Immature natural killer cell (primary cell): ENCODE results near the gene NEUROG1. TPM values are rescaled to one million over a fixed set of nuclear protein-coding genes. Genes with fewer than 3 reads are reported as not detected.

Experiments
- DNase-seq, 3 donors: peaks; one replicate each; pipeline ENCODE4 v3.0.0; 2022; ENCODE audit warnings: mixed read lengths in 1 of 3
- H3K27ac Mint-ChIP-seq, 6 donors: one replicate each; pipeline ENCODE4 v1.8.0; 2020; ENCODE audit warnings: mixed read lengths in 6 of 6, mild to moderate bottlenecking in 5 of 6, inconsistent platforms in 4 of 6, moderate library complexity in 3 of 6
- H3K27me3 Mint-ChIP-seq, 3 donors: one replicate each; pipeline ENCODE4 v1.8.0; 2020 to 2021; ENCODE audit warnings: low read depth in 3 of 3, mild to moderate bottlenecking in 3 of 3, mixed read lengths in 3 of 3, moderate library complexity in 3 of 3, inconsistent platforms in 1 of 3
- H3K36me3 Mint-ChIP-seq, 3 donors: one replicate each; pipeline ENCODE4 v1.8.0; 2020; ENCODE audit warnings: mixed read lengths in 3 of 3, inconsistent platforms in 2 of 3, mild to moderate bottlenecking in 2 of 3
- H3K4me1 Mint-ChIP-seq, 2 donors: one replicate each; pipeline ENCODE4 v1.8.0; 2020; ENCODE audit warnings: inconsistent platforms in 2 of 2, mild to moderate bottlenecking in 2 of 2, mixed read lengths in 2 of 2, moderate library complexity in 1 of 2
- H3K4me3 Mint-ChIP-seq, 5 donors: one replicate each; pipeline ENCODE4 v1.8.0; 2020; ENCODE audit warnings: mild to moderate bottlenecking in 5 of 5, mixed read lengths in 5 of 5, inconsistent platforms in 3 of 5, moderate library complexity in 3 of 5
- H3K9me3 Mint-ChIP-seq, 6 donors: one replicate each; pipeline ENCODE4 v1.8.0; 2020; ENCODE audit warnings: mild to moderate bottlenecking in 6 of 6, mixed read lengths in 6 of 6, inconsistent platforms in 4 of 6, moderate library complexity in 3 of 6
- polyA plus RNA-seq, 3 donors: library from polyadenylated mRNA; unstranded; fragments of 300-500 nt; fragmentation: Illumina TruSeq; gene quantifications; one replicate each; pipeline ENCODE4 v1.2.3, GENCODE V29; 2021

Gene NEUROG1
- polyA plus RNA-seq, result not detected

- peaks cover 15 to 35% (median 28%) of the 10 kb centered on the region in 3 donors for H3K27me3 Mint-ChIP-seq
- DNase-seq, result no peak
- peaks cover 1 to 7% of the 10 kb centered on the region in 2 donors for H3K4me1 Mint-ChIP-seq
- no peak within 1 kb of the TSS for H3K27ac Mint-ChIP-seq
- peaks cover 0 to 8% (median 0%) of the 10 kb centered on the region in 6 donors for H3K9me3 Mint-ChIP-seq
- H3K4me3 Mint-ChIP-seq, result peak within 1 kb of the TSS in 2 of 5 donors; percentile 30
- peaks cover 0 to 5% (median 0%) of the 10 kb centered on the region in 3 donors for H3K36me3 Mint-ChIP-seq
Measured at GRCh38 chr5:135535820-135536801, at the start of gene NEUROG1. Gene NEUROG1, minus strand, starts transcription at chr5:135535964. Its CDS starts 274 bp downstream, at chr5:135535690.

GRCh38 chr5:135584918-135585317 is 49.2 kb upstream of the NEUROG1 start:
- no peak for DNase-seq
- Mint-ChIP-seq H3K4me3 (no peak overlapping the region), H3K9me3 (peaks cover 0 to 4% (median 0%) of the 10 kb centered on the region in 6 donors)

GRCh38 chr5:135584276-135584675 is 48.5 kb upstream of the NEUROG1 start:
- Mint-ChIP-seq H3K4me1 (no peaks in the 10 kb centered on the region), H3K27me3 (peaks cover 1 to 6% (median 3%) of the 10 kb centered on the region in 3 donors), H3K36me3 (no peaks in the 10 kb centered on the region), H3K4me3 (no peak overlapping the region), H3K27ac (no peak overlapping the region), H3K9me3 (peaks cover 0 to 4% (median 0%) of the 10 kb centered on the region in 6 donors)
- DNase-seq, result no peak

More at GRCh38 chr5:135584918-135585317, 49.2 kb upstream of the NEUROG1 start:
- Mint-ChIP-seq H3K27ac (no peak overlapping the region), H3K4me1 (no peaks in the 10 kb centered on the region), H3K27me3 (peaks cover under 1 to 3% (median 1%) of the 10 kb centered on the region in 3 donors), H3K36me3 (no peaks in the 10 kb centered on the region)

- Mint-ChIP-seq H3K9me3 (peaks cover 0 to 4% (median 0%) of the 10 kb centered on the region in 6 donors), H3K36me3 (no peaks in the 10 kb centered on the region), H3K27me3 (peaks cover 2 to 6% (median 6%) of the 10 kb centered on the region in 3 donors), H3K4me1 (no peaks in the 10 kb centered on the region), H3K4me3 (no peak overlapping the region), H3K27ac (no peak overlapping the region)
- DNase-seq, result no peak
Measured at GRCh38 chr5:135582099-135582781, 46.5 kb upstream of the NEUROG1 start.

- DNase-seq, result no peak
- Mint-ChIP-seq H3K36me3 (no peaks in the 10 kb centered on the region), H3K4me1 (no peaks in the 10 kb centered on the region), H3K27me3 (peaks cover 2 to 8% (median 4%) of the 10 kb centered on the region in 3 donors), H3K4me3 (no peak within 1 kb of the TSS), H3K9me3 (peaks cover 0 to 4% (median 0%) of the 10 kb centered on the region in 6 donors), H3K27ac (no peak within 1 kb of the TSS)
Measured at GRCh38 chr5:135578685-135579341, 43.0 kb upstream of the NEUROG1 start, which contains the start of gene CXCL14. Gene CXCL14, minus strand, starts transcription at chr5:135578991. Its CDS starts 213 bp downstream, at chr5:135578778.

- no peak for DNase-seq
- no peaks in the 10 kb centered on the region for H3K4me1 Mint-ChIP-seq
- no peaks in the 10 kb centered on the region for H3K36me3 Mint-ChIP-seq
- no peak overlapping the region for H3K27ac Mint-ChIP-seq
- no peak overlapping the region for H3K4me3 Mint-ChIP-seq
- H3K27me3 Mint-ChIP-seq, result peaks cover 2 to 8% (median 3%) of the 10 kb centered on the region in 3 donors
- peaks cover 0 to 4% (median 0%) of the 10 kb centered on the region in 6 donors for H3K9me3 Mint-ChIP-seq
Measured at GRCh38 chr5:135578305-135578684, 42.5 kb upstream of the NEUROG1 start.

- no peak for DNase-seq
- H3K4me1 Mint-ChIP-seq, result no peaks in the 10 kb centered on the region
- no peaks in the 10 kb centered on the region for H3K36me3 Mint-ChIP-seq
- no peak overlapping the region for H3K4me3 Mint-ChIP-seq
- H3K9me3 Mint-ChIP-seq, result no peaks in the 10 kb centered on the region
- H3K27ac Mint-ChIP-seq, result no peak overlapping the region
- peaks cover 2 to 8% (median 4%) of the 10 kb centered on the region in 3 donors for H3K27me3 Mint-ChIP-seq
Measured at GRCh38 chr5:135577421-135577820, 41.7 kb upstream of the NEUROG1 start.

GRCh38 chr5:135576075-135576599 is 40.4 kb upstream of the NEUROG1 start:
- H3K9me3 Mint-ChIP-seq, result no peaks in the 10 kb centered on the region
- peaks cover 2 to 10% (median 4%) of the 10 kb centered on the region in 3 donors for H3K27me3 Mint-ChIP-seq
- H3K27ac Mint-ChIP-seq, result no peak overlapping the region
- DNase-seq, result no peak
- no peaks in the 10 kb centered on the region for H3K36me3 Mint-ChIP-seq
- H3K4me3 Mint-ChIP-seq, result no peak overlapping the region
- H3K4me1 Mint-ChIP-seq, result no peaks in the 10 kb centered on the region

- no peak for DNase-seq
- H3K27ac Mint-ChIP-seq, result no peak overlapping the region
- no peak overlapping the region for H3K4me3 Mint-ChIP-seq
- no peaks in the 10 kb centered on the region for H3K4me1 Mint-ChIP-seq
- H3K9me3 Mint-ChIP-seq, result no peaks in the 10 kb centered on the region
- H3K27me3 Mint-ChIP-seq, result peaks cover 2 to 6% (median 4%) of the 10 kb centered on the region in 3 donors
- H3K36me3 Mint-ChIP-seq, result no peaks in the 10 kb centered on the region
Measured at GRCh38 chr5:135574493-135574892, 38.7 kb upstream of the NEUROG1 start.

- H3K4me1 Mint-ChIP-seq, result no peaks in the 10 kb centered on the region
- H3K27ac Mint-ChIP-seq, result no peak overlapping the region
- no peaks in the 10 kb centered on the region for H3K36me3 Mint-ChIP-seq
- no peak overlapping the region for H3K4me3 Mint-ChIP-seq
- no peaks in the 10 kb centered on the region for H3K9me3 Mint-ChIP-seq
- peaks cover 0 to 3% (median 1%) of the 10 kb centered on the region in 3 donors for H3K27me3 Mint-ChIP-seq
- DNase-seq, result no peak
Measured at GRCh38 chr5:135571902-135572301, 36.1 kb upstream of the NEUROG1 start.

- Mint-ChIP-seq H3K27me3 (peaks cover 0 to 3% (median 3%) of the 10 kb centered on the region in 3 donors), H3K4me1 (no peaks in the 10 kb centered on the region), H3K9me3 (no peaks in the 10 kb centered on the region), H3K4me3 (no peak overlapping the region), H3K36me3 (no peaks in the 10 kb centered on the region), H3K27ac (no peak overlapping the region)
- no peak for DNase-seq
Measured at GRCh38 chr5:135571066-135571609, 35.4 kb upstream of the NEUROG1 start.

- no peak overlapping the region for H3K4me3 Mint-ChIP-seq
- no peaks in the 10 kb centered on the region for H3K4me1 Mint-ChIP-seq
- peaks cover 0 to 5% (median 3%) of the 10 kb centered on the region in 3 donors for H3K27me3 Mint-ChIP-seq
- no peaks in the 10 kb centered on the region for H3K9me3 Mint-ChIP-seq
- H3K36me3 Mint-ChIP-seq, result no peaks in the 10 kb centered on the region
- DNase-seq, result no peak
- no peak overlapping the region for H3K27ac Mint-ChIP-seq
Measured at GRCh38 chr5:135570453-135570764, 34.6 kb upstream of the NEUROG1 start.

GRCh38 chr5:135569755-135570452 is 34.1 kb upstream of the NEUROG1 start:
- Mint-ChIP-seq H3K4me1 (no peaks in the 10 kb centered on the region), H3K27me3 (peaks cover 0 to 5% (median 3%) of the 10 kb centered on the region in 3 donors), H3K36me3 (no peaks in the 10 kb centered on the region), H3K9me3 (no peaks in the 10 kb centered on the region), H3K4me3 (no peak overlapping the region), H3K27ac (no peak overlapping the region)
- DNase-seq, result no peak
